Measurements from ENCODE around the gene ZNF689. TPM values are rescaled to one million over a fixed set of nuclear protein-coding genes. Genes with fewer than 3 reads are reported as not detected.
"Not testable (repeated sequence)": the region's sequence is repeated elsewhere in the genome, so short reads cannot be mapped to it uniquely, and the experiment has no call there.

The ZNF689 gene
- polyA plus RNA-seq, 12 donors = 6.0 to 12.6 (median 7.5) TPM; not detected in 1

DNA sequence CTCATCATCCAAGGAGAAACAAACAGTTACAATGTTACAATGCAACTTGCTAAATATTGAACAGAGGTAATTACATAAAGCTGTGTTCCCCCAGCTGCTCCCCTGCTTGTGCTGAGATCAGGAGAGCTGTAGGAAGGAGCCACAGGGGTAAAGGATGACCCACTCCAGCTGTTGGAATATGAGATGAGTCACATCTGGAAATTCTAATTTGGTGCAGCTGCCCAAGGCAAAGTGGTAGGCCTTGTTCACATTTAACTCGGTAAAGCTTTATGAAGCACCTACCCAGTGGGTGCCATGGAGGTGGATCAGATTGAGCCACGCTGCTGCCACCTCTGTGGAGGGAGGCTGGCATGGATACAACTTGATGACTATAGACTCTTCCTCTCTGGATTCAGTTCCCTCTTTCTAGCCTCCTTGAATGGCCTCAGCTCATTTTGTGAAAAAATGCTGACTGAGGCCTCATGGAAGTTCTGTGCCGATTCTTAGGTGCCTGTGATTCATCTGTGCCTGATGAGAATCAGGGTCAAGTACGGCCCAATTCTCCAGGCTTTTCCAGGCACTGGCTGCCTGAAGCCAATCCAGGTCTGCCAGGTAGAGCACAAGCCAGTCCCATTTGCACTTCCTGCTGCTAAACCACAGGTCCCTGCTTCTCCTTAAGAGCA, 7.4 kb downstream of the ZNF689 start:
- peak; percentile 33 for DNase-seq

- DNase-seq = no peak
Measured at GRCh38 chr16:30601966-30602365, 8.2 kb downstream of the ZNF689 start.

DNA sequence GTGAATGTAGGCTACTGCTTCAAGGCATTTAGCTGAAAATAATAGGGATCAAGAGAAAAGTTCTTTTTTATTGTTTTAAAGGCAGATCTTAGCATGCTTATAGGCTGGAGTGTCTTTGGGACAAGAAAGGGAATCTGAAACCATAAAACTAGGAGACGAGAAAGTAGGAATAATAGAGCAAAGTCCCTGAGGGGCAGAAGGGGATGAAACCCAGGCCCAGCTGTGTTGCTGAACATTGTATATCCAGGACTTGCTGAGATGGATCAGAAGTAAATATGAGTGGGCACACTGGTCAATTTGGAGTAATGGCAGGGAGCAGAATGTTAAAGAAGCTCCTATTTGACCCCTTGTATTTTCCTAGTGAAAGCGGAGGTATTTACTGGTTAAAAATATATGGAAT, 9.3 kb downstream of the ZNF689 start:
- DNase-seq = no peak

DNA sequence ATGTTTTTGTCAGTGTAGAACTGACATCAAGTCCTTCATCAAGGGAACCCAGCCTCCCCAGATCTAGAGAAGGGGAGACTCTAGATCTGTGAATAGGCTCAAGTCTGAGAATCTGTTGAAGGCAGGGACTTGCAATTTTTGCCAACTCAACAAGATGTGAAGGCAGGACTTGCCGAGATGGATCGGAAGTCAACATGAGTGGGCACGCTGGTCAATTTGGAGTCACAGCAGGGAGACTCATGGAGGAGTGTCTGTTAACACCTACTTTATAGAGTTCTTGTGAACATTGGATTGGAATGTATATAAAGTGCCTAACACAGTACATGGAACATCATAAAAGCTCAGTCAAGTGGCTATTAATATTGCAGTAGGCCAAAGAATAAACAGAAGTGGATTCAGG, 10.0 kb downstream of the ZNF689 start:
- DNase-seq = no peak

DNA sequence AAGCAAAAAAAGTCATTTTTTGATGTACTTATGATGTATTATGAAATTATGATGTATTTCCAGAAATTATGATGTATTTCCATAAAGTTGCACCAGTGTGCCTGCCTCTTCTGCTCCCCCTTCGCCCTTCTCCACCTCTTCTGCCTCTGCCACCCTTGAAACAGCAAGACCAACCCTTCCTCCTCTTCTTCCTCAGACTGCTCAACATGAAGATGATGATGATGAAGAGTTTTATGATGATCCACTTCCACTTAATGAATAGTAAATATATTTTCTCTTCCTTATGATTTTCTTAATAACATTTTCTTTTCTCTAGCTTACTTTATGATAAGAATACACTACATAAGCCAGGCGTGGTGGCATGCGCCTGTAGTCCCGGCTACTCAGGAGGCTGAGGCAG, 17.3 kb downstream of the ZNF689 start:
- no peak for DNase-seq

DNA sequence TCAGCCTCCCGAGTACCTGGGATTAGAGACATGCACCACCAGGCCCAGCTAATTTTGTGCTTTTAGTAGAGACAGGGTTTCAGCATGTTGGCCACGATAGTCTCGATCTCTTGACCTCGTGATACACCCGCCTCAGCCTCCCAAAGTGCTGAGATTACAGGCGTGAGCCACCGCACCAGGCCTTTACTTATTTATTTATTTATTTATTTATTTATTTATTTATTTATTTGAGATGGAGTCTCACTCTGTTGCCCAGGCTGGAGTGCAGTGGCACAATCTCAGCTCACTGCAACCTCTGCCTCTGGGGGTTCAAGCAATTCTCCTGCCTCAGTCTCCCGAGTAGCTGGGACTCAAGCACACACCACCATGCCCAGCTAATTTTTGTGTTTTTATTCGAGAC, 19.3 kb downstream of the ZNF689 start:
- not testable (repeated sequence) for DNase-seq

DNA sequence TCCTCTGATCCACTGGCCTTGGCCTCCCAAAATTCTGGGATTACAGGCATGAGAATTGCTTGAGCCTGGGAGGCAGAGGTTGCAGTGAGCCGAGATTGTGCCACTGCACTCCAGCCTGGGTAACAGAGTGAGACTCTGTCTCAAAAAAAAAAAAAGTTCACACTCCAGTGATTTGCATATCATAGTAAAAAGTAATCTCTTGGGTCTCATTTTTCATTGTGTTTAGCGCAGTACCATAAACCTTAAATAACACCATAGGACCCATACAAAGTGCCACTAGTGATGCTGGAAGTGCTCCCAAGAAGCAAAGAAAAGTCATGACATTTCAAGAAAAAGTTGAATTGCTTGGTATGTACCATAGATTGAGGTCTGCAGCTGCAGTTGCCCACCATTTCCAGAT, 20.6 kb downstream of the ZNF689 start:
- not testable (repeated sequence) for DNase-seq

DNA sequence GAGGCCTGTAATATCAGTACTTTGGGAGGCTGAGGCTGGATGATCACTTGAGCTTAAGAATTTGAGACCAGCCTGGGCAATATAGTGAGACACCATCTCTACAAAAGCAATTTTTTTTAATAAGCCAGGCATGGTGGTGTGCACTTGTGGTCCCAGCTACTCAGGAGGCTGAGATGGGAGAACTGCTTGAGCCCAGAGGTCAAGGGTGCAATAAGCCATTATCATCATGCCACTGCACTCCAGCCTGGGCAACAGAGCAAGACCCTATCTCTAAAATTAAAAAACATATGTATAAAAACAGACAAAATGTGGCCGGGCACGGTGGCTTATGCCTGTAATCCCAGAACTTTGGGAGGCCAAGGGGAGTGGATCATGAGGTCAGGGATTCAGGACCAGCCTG, 21.5 kb downstream of the ZNF689 start:
- DNase-seq = no peak

GRCh38 chr16:30585400-30586191, 24.6 kb downstream of the ZNF689 start, which contains the start of gene ZNF785:
ZNF785 (minus strand) TSS chr16:30585697; CDS start chr16:30585611, 86 bp downstream.
- peak; percentile 98 for DNase-seq

GRCh38 chr16:30585022-30585399, 25.2 kb downstream of the ZNF689 start:
- DNase-seq = no peak

GRCh38 chr16:30582611-30583340, 27.4 kb downstream of the ZNF689 start:
- DNase-seq = no peak

GRCh38 chr16:30581457-30581856, 28.7 kb downstream of the ZNF689 start:
- DNase-seq = no peak

DNA sequence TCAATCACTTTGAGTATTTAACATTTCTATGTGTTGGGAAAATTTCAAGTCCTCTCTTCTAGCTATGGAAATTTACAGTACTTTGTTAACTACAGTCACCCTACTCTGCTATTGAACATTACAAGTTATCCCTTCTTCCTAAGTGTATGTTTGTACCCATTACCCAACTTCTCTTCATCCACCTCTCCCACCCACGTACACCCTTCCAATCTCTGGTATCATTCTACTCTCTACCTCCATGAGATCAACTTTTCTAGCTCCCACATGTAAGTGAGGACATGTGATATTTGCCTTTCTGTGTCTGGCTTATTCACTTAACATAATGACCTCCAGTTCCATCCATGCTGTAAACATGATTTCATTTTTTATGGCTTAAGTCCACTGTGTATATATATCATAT, 35.5 kb downstream of the ZNF689 start:
- DNase-seq = no peak

- peak; percentile 97 for DNase-seq
Measured at GRCh38 chr16:30571445-30572322, 38.5 kb downstream of the ZNF689 start, which contains the start of gene ZNF688. ZNF688 (minus strand) TSS chr16:30571714; CDS start chr16:30571629, 85 bp downstream.

- peak; percentile 55 for DNase-seq
Measured at GRCh38 chr16:30570636-30571444, 39.3 kb downstream of the ZNF689 start.

- DNase-seq = no peak
Measured at GRCh38 chr16:30569746-30570635, 40.2 kb downstream of the ZNF689 start.

- no peak for DNase-seq
Measured at GRCh38 chr16:30569281-30569680, 40.9 kb downstream of the ZNF689 start.

DNA sequence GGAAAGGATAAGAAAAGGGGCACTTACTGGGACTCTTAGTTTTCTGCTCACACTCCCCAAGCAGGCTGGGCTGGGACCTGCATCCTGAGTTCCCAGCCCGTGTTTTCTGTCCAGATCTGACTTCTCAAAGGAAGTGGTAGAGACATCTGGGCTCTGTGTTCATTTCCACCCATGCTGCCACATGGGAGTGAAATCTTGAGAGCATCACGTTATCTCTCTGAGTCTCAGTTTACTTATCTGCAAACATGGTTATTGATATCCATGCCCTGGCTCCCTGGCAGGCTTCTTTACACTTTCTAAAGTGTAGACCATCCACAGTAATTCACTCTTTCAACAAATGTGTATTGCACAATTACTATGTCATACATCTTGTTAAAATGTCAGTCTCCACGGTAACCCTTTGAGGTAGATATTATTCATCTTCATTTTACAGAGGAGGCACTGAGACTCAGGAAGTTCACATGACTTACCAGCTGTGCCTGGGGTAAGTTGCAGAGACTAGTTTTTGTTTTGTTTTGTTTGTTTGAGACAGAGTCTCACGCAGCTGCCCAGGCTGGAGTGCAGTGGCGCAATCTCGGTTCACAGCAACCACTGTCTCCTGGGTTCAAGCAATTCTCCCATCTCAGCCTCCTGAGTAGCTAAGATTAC, 42.1 kb downstream of the ZNF689 start:
- no peak for DNase-seq
